22Rv1 (cell line): ENCODE data around the gene CAPN1.

Source experiments
- CTCF ChIP-seq: fragments of 450-650 bp; IDR thresholded peaks from 2 replicates; pipeline ENCODE4 v1.5.1; 2017; ENCODE audit warnings: mild to moderate bottlenecking
- ZFX ChIP-seq: fragments of 450-650 bp; IDR thresholded peaks from 2 replicates; pipeline ENCODE4 v1.6.1; 2017; ENCODE audit warnings: antibody characterized with exemption, borderline replicate concordance

- TF ChIP-seq CTCF, result no peak
- TF ChIP-seq ZFX, result no peak
These were observed 73.0 kb downstream of the CAPN1 start for GRCh38 chr11:65254724-65255123.
